ENCODE data around the gene PLN. TPM values are rescaled to one million over a fixed set of nuclear protein-coding genes. Genes with fewer than 3 reads are reported as not detected.

PLN gene
- total and polyA plus RNA-seq, 4 donors, result 1.6 to 12.3 (median 6.7) TPM

GRCh38 chr6:118579786-118580185 lies 31.7 kb downstream of the PLN start:
- Histone ChIP-seq H3K4me1 (ENCODE audit: control insufficient read depth in 5 of 5, insufficient read depth in 5 of 5, low read length in 5 of 5) (peaks cover 0 to 4% (median 0%) of the 10 kb centered on the region in 5 donors), H3K4me3 (no peak overlapping the region), H3K9ac (ENCODE audit: insufficient read depth in 1 of 2, low read length in 2 of 2) (no peak overlapping the region), H3K27ac (ENCODE audit: low read depth in 1 of 2, low read length in 1 of 2) (no peak overlapping the region), H3K36me3 (ENCODE audit: control insufficient read depth in 4 of 4, insufficient read depth in 4 of 4, low read length in 4 of 4) (peaks cover 0 to 19% (median 4%) of the 10 kb centered on the region in 4 donors), H3K27me3 (ENCODE audit: control insufficient read depth in 3 of 3, insufficient read depth in 3 of 3, low read length in 2 of 3) (no peaks in the 10 kb centered on the region), H3K9me3 (ENCODE audit: control insufficient read depth in 4 of 4, insufficient read depth in 3 of 4, low read length in 3 of 4) (peaks cover 2 to 17% (median 8%) of the 10 kb centered on the region in 4 donors)
- ATAC-seq (ENCODE audit: insufficient read depth, low FRiP score), result no peak
- 95% methylated on average over 2 of the region's 2 CpGs for WGBS, 2 donors
- no peak for TF ChIP-seq CTCF (IDR thresholded peaks at IDR 0.05; ENCODE audit: control extremely low read depth, extremely low read depth)
- no peak for DNase-seq

GRCh38 chr6:118580585-118581419 lies 32.7 kb downstream of the PLN start:
- DNase-seq, result peak in 2 of 3 donors; percentile 58 to 74
- no peak overlapping the region for H3K9ac ChIP-seq (ENCODE audit: insufficient read depth in 1 of 2, low read length in 2 of 2)
- H3K27me3 ChIP-seq (ENCODE audit: control insufficient read depth in 3 of 3, insufficient read depth in 3 of 3, low read length in 2 of 3), result no peaks in the 10 kb centered on the region
- peaks cover 0 to 4% (median 0%) of the 10 kb centered on the region in 5 donors for H3K4me1 ChIP-seq (ENCODE audit: control insufficient read depth in 5 of 5, insufficient read depth in 5 of 5, low read length in 5 of 5)
- peak; percentile 63 for ATAC-seq (ENCODE audit: insufficient read depth, low FRiP score)
- peaks cover 0 to 12% (median under 1%) of the 10 kb centered on the region in 4 donors for H3K36me3 ChIP-seq (ENCODE audit: control insufficient read depth in 4 of 4, insufficient read depth in 4 of 4, low read length in 4 of 4)
- peaks cover 0 to 10% (median 7%) of the 10 kb centered on the region in 4 donors for H3K9me3 ChIP-seq (ENCODE audit: control insufficient read depth in 4 of 4, insufficient read depth in 3 of 4, low read length in 3 of 4)
- H3K4me3 ChIP-seq, result no peak overlapping the region
- WGBS, 2 donors, result 54 to 55% methylated on average over 10 of the region's 10 CpGs
- TF ChIP-seq CTCF (IDR thresholded peaks at IDR 0.05; ENCODE audit: control extremely low read depth, extremely low read depth), result peak; percentile 81
- no peak overlapping the region for H3K27ac ChIP-seq (ENCODE audit: low read depth in 1 of 2, low read length in 1 of 2)

- WGBS, 2 donors, result 66 to 68% methylated on average over 5 of the region's 5 CpGs
- peaks cover 0 to 4% (median 0%) of the 10 kb centered on the region in 5 donors for H3K4me1 ChIP-seq (ENCODE audit: control insufficient read depth in 5 of 5, insufficient read depth in 5 of 5, low read length in 5 of 5)
- DNase-seq, result no peak
- H3K9me3 ChIP-seq (ENCODE audit: control insufficient read depth in 4 of 4, insufficient read depth in 3 of 4, low read length in 3 of 4), result peaks cover 0 to 8% (median 6%) of the 10 kb centered on the region in 4 donors
- no peak overlapping the region for H3K4me3 ChIP-seq
- H3K27me3 ChIP-seq (ENCODE audit: control insufficient read depth in 3 of 3, insufficient read depth in 3 of 3, low read length in 2 of 3), result no peaks in the 10 kb centered on the region
- no peak overlapping the region for H3K27ac ChIP-seq (ENCODE audit: low read depth in 1 of 2, low read length in 1 of 2)
- H3K36me3 ChIP-seq (ENCODE audit: control insufficient read depth in 4 of 4, insufficient read depth in 4 of 4, low read length in 4 of 4), result peaks cover 0 to 6% (median 0%) of the 10 kb centered on the region in 4 donors
- no peak for TF ChIP-seq CTCF (IDR thresholded peaks at IDR 0.05; ENCODE audit: control extremely low read depth, extremely low read depth)
- no peak overlapping the region for H3K9ac ChIP-seq (ENCODE audit: insufficient read depth in 1 of 2, low read length in 2 of 2)
- ATAC-seq (ENCODE audit: insufficient read depth, low FRiP score), result peak; percentile 58
Measured at GRCh38 chr6:118581489-118581959, 33.4 kb downstream of the PLN start.

Measured in lung (tissue), 12 donors.